NT2/D1 (cell line): Measurements from ENCODE around the gene RPP40.

Experiments used
- SUZ12 ChIP-seq: IDR thresholded peaks from 2 replicates; pipeline ENCODE4 v1.6.1; 2011; ENCODE audit not compliant: insufficient read length, insufficient read depth; ENCODE audit errors: extremely low read depth
- YY1 ChIP-seq: IDR thresholded peaks from 2 replicates; pipeline ENCODE4 v1.6.1; 2011; ENCODE audit not compliant: insufficient read length, insufficient read depth
- ZNF274 ChIP-seq: IDR thresholded peaks from 2 replicates; pipeline ENCODE4 v1.6.1; 2011; ENCODE audit warnings: mild to moderate bottlenecking, low read depth, low read length

- no peak for TF ChIP-seq YY1
- no peak for TF ChIP-seq SUZ12
- no peak for TF ChIP-seq ZNF274
Observed at GRCh38 chr6:4999586-4999985, 4.3 kb downstream of the RPP40 start.
